ENCODE measurements around the gene IP6K3.
A peak's percentile ranks its signal among the peaks of the same experiment; 100 is the strongest.

IP6K3 gene

GRCh38 chr6:33707771-33708170, 38.9 kb downstream of the IP6K3 start:
- no peak for DNase-seq (ENCODE audit: low read depth in 2 of 2, low spot score in 1 of 2)

- DNase-seq (ENCODE audit: low read depth in 2 of 2, low spot score in 1 of 2) = no peak
Measured at GRCh38 chr6:33705955-33706725, 40.6 kb downstream of the IP6K3 start.

- no peak for DNase-seq (ENCODE audit: low read depth in 2 of 2, low spot score in 1 of 2)
Measured at GRCh38 chr6:33705268-33705885, 41.3 kb downstream of the IP6K3 start.

- no peak for DNase-seq (ENCODE audit: low read depth in 2 of 2, low spot score in 1 of 2)
Measured at GRCh38 chr6:33704215-33705066, 42.3 kb downstream of the IP6K3 start.

GRCh38 chr6:33702345-33702977, 44.2 kb downstream of the IP6K3 start:
- DNase-seq (ENCODE audit: low read depth in 2 of 2, low spot score in 1 of 2) = no peak

- DNase-seq (ENCODE audit: low read depth in 2 of 2, low spot score in 1 of 2) = peak; percentile 33 to 47
Measured at GRCh38 chr6:33700391-33701050, 46.2 kb downstream of the IP6K3 start.

GRCh38 chr6:33699739-33700138, 47.0 kb downstream of the IP6K3 start:
- no peak for DNase-seq (ENCODE audit: low read depth in 2 of 2, low spot score in 1 of 2)

GRCh38 chr6:33699131-33699530, 47.6 kb downstream of the IP6K3 start:
- no peak for DNase-seq (ENCODE audit: low read depth in 2 of 2, low spot score in 1 of 2)

GRCh38 chr6:33698494-33698893, 48.2 kb downstream of the IP6K3 start:
- DNase-seq (ENCODE audit: low read depth in 2 of 2, low spot score in 1 of 2) = no peak

- no peak for DNase-seq (ENCODE audit: low read depth in 2 of 2, low spot score in 1 of 2)
Measured at GRCh38 chr6:33697845-33698244, 48.9 kb downstream of the IP6K3 start.

- no peak for DNase-seq (ENCODE audit: low read depth in 2 of 2, low spot score in 1 of 2)
Measured at GRCh38 chr6:33696548-33697518, 49.9 kb downstream of the IP6K3 start.

- no peak for DNase-seq (ENCODE audit: low read depth in 2 of 2, low spot score in 1 of 2)
Measured at GRCh38 chr6:33696076-33696475, 50.6 kb downstream of the IP6K3 start.

- no peak for DNase-seq (ENCODE audit: low read depth in 2 of 2, low spot score in 1 of 2)
Measured at GRCh38 chr6:33695451-33695887, 51.2 kb downstream of the IP6K3 start.

GRCh38 chr6:33694977-33695376, 51.7 kb downstream of the IP6K3 start:
- DNase-seq (ENCODE audit: low read depth in 2 of 2, low spot score in 1 of 2) = no peak

- peak; percentile 34 to 55 for DNase-seq (ENCODE audit: low read depth in 2 of 2, low spot score in 1 of 2)
Measured at GRCh38 chr6:33694401-33694931, 52.2 kb downstream of the IP6K3 start.

- DNase-seq (ENCODE audit: low read depth in 2 of 2, low spot score in 1 of 2) = no peak
Measured at GRCh38 chr6:33693186-33694105, 53.3 kb downstream of the IP6K3 start.

GRCh38 chr6:33692760-33693158, 53.9 kb downstream of the IP6K3 start:
- peak; percentile 18 to 31 for DNase-seq (ENCODE audit: low read depth in 2 of 2, low spot score in 1 of 2)

- DNase-seq (ENCODE audit: low read depth in 2 of 2, low spot score in 1 of 2) = no peak
Measured at GRCh38 chr6:33692078-33692759, 54.5 kb downstream of the IP6K3 start.
